Activated B cell treated with CpG ODN at 0.5 μM for 24 hours (primary cell): ENCODE results near the gene NCKAP5. TPM values are rescaled to one million over a fixed set of nuclear protein-coding genes. Genes with fewer than 3 reads are reported as not detected.

Source experiments
- ATAC-seq: fragments of 200-7000 bp; cut with Tn5 transposase; one replicate; pipeline ENCODE4 v1.10.0; 2021; ENCODE audit warnings: low read depth, mild to moderate bottlenecking, moderate library complexity
- CTCF ChIA-PET: fragments of 350-600 bp; sonication (Branson Sonifier 250); formaldehyde crosslinking; loops from one replicate; lab custom pipeline; 2021; ENCODE audit warnings: antibody characterized with exemption; lab: Charles Lee
- POLR2A ChIA-PET: fragments of 350-600 bp; sonication (Branson Sonifier 250); formaldehyde crosslinking; loops from one replicate; lab custom pipeline; 2021; ENCODE audit warnings: antibody characterized with exemption; lab: Charles Lee
- DNase-seq: peaks from one replicate; pipeline ENCODE4 v3.0.0; 2022
- H3K27ac Mint-ChIP-seq: one replicate; pipeline ENCODE4 v1.8.0; 2020; ENCODE audit warnings: mixed read lengths
- H3K27me3 Mint-ChIP-seq: one replicate; pipeline ENCODE4 v1.8.0; 2021; ENCODE audit warnings: mixed read lengths
- H3K36me3 Mint-ChIP-seq: one replicate; pipeline ENCODE4 v1.8.0; 2021; ENCODE audit warnings: low read depth, mixed read lengths
- H3K4me1 Mint-ChIP-seq: one replicate; pipeline ENCODE4 v1.8.0; 2021; ENCODE audit warnings: mixed read lengths
- H3K4me3 Mint-ChIP-seq: one replicate; pipeline ENCODE4 v1.8.0; 2020; ENCODE audit warnings: mild to moderate bottlenecking, mixed read lengths
- H3K9me3 Mint-ChIP-seq: one replicate; pipeline ENCODE4 v1.8.0; 2020; ENCODE audit warnings: mixed read lengths
- CTCF ChIP-seq: fragments of 200-600 bp; IDR thresholded peaks from one replicate; pipeline ENCODE4 v1.8.0; 2022; ENCODE audit warnings: antibody characterized with exemption, mild to moderate bottlenecking
- intact Hi-C: fragments of 100-400 bp; cut with micrococcal nuclease; formaldehyde crosslinking; loops from one replicate; pipeline ENCODE4 v1.15.1; 2024
- total RNA-seq: library from RNA; stranded (reverse); gene quantifications from 2 replicates; pipeline ENCODE4 v1.2.3, GENCODE V29; 2022

Gene NCKAP5
- total RNA-seq, 1 donor from 2014 or later: not detected

- POLR2A ChIA-PET: no interaction called here
- no peaks in the 10 kb centered on the region for H3K4me1 Mint-ChIP-seq
- H3K4me3 Mint-ChIP-seq: no peak overlapping the region
- no peak for DNase-seq
- intact Hi-C loops: no loop called here
- ATAC-seq: no peak
- H3K36me3 Mint-ChIP-seq: no peaks in the 10 kb centered on the region
- H3K27me3 Mint-ChIP-seq: no peaks in the 10 kb centered on the region
- no peak for TF ChIP-seq CTCF
- H3K27ac Mint-ChIP-seq: no peak overlapping the region
- peaks cover 3% of the 10 kb centered on the region for H3K9me3 Mint-ChIP-seq
- CTCF ChIA-PET: no interaction called here
Observed at GRCh38 chr2:132891498-132891897, 676.8 kb downstream of the NCKAP5 start.

- ATAC-seq: no peak
- ChIA-PET CTCF (no interaction called here), POLR2A (no interaction called here)
- H3K9me3 Mint-ChIP-seq: peaks cover 6% of the 10 kb centered on the region
- TF ChIP-seq CTCF: no peak
- intact Hi-C loops: no loop called here
- DNase-seq: no peak
- H3K27me3 Mint-ChIP-seq: no peaks in the 10 kb centered on the region
- no peaks in the 10 kb centered on the region for H3K36me3 Mint-ChIP-seq
- no peak overlapping the region for H3K4me3 Mint-ChIP-seq
- H3K27ac Mint-ChIP-seq: no peak overlapping the region
- no peaks in the 10 kb centered on the region for H3K4me1 Mint-ChIP-seq
Observed at GRCh38 chr2:132886574-132886973, 681.7 kb downstream of the NCKAP5 start.

GRCh38 chr2:132884705-132885104 lies 683.6 kb downstream of the NCKAP5 start:
- Mint-ChIP-seq H3K4me3 (no peak overlapping the region), H3K27ac (no peak overlapping the region), H3K36me3 (no peaks in the 10 kb centered on the region), H3K27me3 (no peaks in the 10 kb centered on the region), H3K4me1 (no peaks in the 10 kb centered on the region), H3K9me3 (peaks cover 6% of the 10 kb centered on the region)
- ATAC-seq (no peak), DNase-seq (no peak)
- ChIA-PET POLR2A (no interaction called here), CTCF (no interaction called here)
- TF ChIP-seq CTCF: no peak
- intact Hi-C loops: no loop called here

- DNase-seq: no peak
- no peak for TF ChIP-seq CTCF
Observed at GRCh38 chr2:132884292-132884691, 684.0 kb downstream of the NCKAP5 start.

GRCh38 chr2:132883430-132883829 lies 684.8 kb downstream of the NCKAP5 start:
- POLR2A ChIA-PET: no interaction called here
- intact Hi-C loops: no loop called here
- CTCF ChIA-PET: no interaction called here
- Mint-ChIP-seq H3K9me3 (peaks cover 10% of the 10 kb centered on the region), H3K36me3 (no peaks in the 10 kb centered on the region), H3K27ac (no peak overlapping the region), H3K27me3 (no peaks in the 10 kb centered on the region), H3K4me3 (no peak overlapping the region), H3K4me1 (no peaks in the 10 kb centered on the region)
- TF ChIP-seq CTCF: no peak
- ATAC-seq (no peak), DNase-seq (no peak)

More at GRCh38 chr2:132884292-132884691, 684.0 kb downstream of the NCKAP5 start:
- ATAC-seq: no peak
- no peaks in the 10 kb centered on the region for H3K4me1 Mint-ChIP-seq
- no peak overlapping the region for H3K4me3 Mint-ChIP-seq
- intact Hi-C loops: no loop called here
- H3K27ac Mint-ChIP-seq: no peak overlapping the region
- CTCF ChIA-PET: no interaction called here
- POLR2A ChIA-PET: no interaction called here
- no peaks in the 10 kb centered on the region for H3K27me3 Mint-ChIP-seq
- H3K36me3 Mint-ChIP-seq: no peaks in the 10 kb centered on the region
- H3K9me3 Mint-ChIP-seq: peaks cover 6% of the 10 kb centered on the region
